Ammon's horn (tissue), 1 donor: ENCODE results near the gene TM9SF3.
"Not testable (repeated sequence)": the region's sequence is repeated elsewhere in the genome, so short reads cannot be mapped to it uniquely, and the experiment has no call there.

Experiments used
- DNase-seq: peaks from one replicate; pipeline ENCODE4 v3.0.0-alpha.2; 2016; ENCODE audit warnings: low spot score

TM9SF3 gene

DNA sequence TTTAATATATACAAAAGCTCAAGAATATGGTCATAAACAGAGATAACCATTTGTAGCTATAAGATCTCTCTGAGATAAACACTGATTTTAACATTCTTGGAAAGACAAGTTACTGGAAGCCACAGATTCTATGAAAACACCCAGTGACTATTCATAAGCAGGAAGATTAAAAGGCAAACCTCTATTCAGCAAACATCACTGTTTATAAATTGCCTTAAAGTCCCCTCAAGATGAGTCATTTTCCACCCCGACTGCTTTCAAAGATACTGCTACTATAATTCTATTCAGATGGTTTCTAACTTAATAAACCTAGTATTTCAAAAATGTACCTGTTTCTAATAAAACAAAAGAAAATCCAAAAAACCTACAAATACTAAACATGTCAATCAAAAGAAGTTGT lies 21.0 kb downstream of the TM9SF3 start:
- no peak for DNase-seq

DNA sequence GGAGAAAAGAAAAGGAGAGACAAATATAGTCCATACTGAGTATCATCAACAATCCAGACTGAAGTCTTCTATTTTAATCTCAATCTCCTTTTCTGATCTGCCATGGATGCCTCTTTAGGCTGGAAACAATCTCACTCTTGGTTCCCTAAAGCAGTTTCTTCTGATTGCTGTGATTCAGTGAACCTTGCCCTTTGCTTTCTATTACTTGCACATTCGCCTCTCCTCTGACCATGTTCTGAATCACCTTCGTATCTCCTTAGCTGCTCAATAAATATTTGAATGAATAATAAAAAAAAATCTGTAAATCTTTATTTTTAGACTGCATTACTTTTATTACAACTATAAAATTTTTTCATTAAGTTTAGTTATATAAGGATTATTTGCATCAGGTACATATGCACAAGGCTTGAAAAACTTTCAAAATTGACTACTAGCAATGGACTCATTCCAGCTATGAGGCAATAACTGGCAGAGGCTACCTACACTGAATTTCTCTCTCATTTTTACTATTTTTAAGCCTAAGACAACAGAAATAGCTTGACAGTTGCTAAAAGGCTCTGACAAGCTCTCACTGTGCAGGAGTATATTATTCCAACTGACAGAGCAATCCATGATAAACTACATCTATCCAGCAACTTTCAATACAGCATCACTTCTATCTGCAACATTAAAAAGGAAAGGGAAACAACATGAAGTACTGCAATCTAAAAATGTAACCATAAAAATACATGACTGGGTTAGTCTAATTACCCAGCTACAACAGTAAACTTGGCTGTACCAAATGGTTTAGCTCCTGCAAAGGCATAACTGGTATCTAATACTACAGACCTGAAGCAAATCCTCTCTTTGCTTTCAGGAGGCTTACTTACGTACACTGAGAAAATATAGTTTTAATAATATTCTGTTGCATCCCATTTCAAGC lies 25.6 kb downstream of the TM9SF3 start:
- peak; percentile 11 for DNase-seq

DNA sequence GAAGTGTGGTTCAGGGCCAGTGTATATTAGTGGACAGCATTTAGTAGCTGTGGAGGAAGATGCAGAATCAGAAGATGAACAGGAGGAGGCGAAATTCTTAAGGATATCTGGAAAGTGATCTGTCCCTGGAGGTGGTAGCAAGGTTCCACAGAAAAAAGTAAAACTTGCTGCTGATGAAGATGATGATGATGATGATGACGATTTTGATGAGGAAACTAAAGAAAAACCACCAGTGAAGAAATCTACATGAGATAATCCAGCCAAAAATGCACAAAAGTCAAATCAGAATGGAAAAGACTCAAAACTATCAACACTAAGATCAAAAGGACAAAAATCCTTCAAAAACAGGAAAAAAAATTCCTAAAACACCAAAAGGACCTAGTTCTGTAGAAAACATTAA lies 26.3 kb downstream of the TM9SF3 start:
- DNase-seq, result no peak

DNA sequence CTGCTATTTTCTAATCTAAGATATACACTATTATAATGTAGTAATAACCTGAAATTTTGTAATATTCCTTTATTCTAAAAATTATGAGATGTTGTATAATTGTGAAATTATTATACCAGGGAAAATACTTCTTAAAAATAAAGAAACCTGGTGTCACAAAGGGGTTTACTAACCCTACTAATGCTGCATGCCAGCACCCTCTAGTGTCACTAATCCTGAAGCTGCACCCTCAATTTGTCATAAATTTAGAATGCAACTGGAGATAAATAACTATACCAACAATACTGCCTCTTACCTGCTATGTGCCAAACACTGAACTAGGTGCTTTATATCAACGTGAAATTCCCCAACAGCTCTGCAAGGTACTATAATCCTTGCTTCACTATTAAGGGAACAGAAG lies 30.8 kb downstream of the TM9SF3 start:
- peak; percentile 57 for DNase-seq

DNA sequence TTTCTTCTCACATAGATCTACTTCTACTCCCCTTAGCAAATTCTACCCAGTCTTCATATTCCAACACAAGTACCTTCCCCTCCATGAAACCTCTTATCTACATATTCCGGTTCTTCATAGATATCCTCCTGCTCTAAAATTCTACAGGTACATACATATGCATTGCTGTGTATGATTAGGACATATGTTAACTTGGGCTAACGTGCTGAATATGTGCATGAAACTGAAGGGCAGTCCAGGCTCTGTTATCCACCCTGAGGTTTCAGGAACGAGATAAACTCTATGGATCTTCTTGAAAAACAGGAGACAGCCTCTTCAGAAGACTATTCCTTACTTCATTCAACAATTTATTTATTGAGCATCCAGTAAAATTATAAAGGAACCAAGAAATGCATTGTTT lies 31.5 kb downstream of the TM9SF3 start:
- no peak for DNase-seq

DNA sequence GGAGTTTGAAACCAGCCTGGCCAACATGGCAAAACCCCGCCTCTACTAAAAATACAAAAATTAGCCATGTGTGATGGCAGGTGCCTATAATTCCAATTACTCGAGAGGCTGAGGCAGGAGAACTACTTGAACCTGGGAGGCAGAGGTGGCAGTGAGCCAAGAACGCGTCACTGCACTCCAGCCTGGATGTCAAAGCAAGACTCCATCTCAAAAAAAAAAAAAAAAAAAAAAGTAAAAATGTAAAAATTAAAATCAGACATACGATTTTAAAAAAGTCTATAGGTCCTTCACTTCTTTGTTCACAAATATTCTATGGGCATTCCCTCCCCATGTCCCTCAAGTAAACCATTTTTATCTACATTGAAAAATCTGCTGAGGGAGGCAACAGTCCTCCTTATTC lies 38.2 kb downstream of the TM9SF3 start:
- peak; percentile 4 for DNase-seq

DNA sequence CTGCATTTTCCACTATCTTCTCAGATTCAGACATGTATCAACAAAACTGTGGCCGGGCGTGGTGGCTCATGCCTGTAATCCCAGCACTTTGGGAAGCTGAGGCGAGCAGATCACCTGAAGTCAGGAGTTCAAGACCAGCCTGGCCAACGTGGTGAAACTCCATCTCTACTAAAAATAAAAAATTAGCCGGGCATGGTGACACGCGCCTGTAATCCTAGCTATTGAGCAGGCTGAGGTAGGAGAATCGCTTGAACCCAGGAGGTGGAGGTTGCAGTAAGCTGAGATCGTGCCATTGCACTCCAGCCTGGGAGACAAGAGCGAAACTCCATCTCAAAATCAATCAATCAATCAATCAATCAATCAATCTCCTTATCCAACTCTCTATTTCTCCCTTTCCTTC lies 41.3 kb downstream of the TM9SF3 start:
- not testable (repeated sequence) for DNase-seq

DNA sequence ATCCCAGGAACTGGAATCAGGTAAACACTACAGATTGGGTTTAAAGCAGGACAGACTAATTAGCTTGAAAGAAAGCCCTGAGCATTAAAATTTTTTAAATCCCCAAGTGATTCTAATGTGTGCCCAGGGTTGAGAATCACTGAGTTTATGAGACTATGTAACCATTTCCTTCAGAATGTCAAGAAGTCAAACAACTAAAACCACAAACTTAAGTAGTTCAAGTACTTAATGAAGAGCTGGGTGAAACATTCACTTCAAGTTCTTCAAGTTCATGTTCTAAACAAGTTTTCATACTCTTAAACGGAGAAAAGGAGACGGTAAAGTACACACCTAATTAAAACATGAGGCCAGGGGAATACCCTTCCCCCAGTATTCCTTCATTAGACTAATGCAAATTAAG lies 44.9 kb downstream of the TM9SF3 start:
- DNase-seq, result no peak

DNA sequence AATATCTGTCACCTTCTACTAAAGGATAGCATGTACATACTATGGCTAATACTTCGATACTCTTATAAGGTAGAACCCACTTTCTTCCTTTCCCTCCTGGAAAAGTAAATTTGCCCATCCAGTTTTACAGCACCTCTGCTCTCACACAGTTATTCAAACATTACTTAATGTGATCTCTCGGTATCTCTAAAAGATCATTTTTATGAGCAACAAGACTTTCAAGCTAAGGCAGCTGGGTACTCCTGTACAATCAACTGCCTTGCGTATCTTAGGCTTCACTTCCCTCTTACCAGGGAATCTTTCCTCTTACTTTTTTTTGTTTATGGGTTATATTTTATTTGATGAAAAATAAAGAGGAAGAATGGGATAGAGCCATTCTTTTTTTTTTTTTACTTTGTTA lies 46.6 kb downstream of the TM9SF3 start:
- no peak for DNase-seq

DNA sequence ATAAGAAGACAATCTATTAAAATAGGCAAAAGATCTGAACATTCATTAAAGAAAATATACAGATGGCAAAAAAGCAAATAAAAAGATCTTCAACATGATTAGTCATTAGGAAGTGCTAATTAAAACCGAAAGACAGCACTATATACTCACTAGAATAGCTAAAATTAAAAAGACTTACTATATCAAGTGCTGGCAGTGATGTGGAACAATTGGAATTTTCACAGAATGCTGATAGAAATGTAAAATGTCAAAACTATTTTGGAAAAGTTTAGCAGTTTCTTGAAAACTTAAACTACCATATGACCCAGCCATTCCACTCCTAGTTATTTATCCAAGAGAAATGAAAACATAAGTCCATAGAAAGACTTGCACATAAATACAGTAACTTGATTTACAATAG lies 48.1 kb downstream of the TM9SF3 start:
- no peak for DNase-seq

DNA sequence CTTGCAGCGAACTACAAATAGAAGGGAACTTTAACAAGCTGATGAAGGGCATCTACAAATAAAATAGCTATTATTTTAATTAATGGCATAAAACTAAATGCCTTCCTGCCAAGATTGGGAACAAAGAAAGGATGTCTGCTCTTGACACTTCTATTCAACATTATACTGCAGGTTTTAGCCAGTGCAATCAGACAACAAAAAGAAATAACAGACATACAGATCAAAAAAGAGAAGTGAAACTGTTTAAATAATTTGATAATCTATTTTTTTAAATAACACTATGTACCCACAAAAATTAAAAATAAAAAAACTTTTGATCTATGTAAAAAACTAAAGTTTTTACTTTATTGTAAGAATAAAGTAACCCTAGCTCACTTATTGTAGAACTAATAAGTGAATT lies 50.7 kb downstream of the TM9SF3 start:
- no peak for DNase-seq

DNA sequence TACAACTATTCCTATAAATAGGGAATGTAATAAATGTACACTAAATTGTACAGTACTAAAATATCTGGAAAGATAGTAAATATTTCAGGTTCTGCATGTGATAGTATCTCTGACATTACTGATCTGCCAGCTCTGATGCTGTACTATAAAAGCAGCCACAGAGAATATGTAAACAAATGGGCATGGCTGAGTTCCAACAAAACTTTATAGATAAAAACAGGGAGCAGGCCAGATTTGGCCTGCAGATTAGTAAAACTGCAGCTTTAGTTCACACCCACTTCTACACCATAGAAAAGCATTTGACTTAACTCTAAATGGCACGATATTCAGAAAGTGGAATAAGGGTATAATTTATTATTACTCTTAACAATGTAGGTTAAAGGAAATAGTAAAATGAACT lies 54.3 kb downstream of the TM9SF3 start:
- no peak for DNase-seq

DNA sequence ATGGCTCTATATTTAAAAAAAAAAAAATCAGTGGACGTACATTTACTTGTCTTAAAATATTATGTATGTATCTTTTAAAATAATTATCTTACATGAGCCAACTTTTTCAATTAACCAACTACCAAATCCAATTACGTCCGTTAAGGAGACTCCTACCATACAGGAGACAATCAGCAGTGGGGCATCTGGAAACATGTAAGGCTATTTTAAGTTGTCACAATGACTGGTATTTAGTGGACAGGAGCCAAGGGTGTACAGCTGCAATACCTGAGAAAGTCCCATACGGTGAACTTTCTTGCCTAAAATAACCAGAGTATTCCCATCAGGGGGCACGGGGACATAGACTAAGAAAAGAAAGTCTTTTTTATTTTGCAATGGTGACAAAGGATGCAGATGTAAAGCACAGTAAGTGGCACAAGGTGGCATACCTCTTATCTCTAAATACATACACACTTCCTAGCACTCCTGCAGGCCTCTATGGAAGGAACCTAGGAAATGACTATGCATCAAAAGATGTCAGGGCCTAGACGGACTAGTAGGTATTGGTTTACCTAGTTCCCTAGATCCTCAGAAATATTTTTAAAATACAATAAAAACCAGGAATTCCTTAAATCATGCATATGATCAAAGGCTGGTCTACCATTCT lies 57.1 kb downstream of the TM9SF3 start:
- no peak for DNase-seq

DNA sequence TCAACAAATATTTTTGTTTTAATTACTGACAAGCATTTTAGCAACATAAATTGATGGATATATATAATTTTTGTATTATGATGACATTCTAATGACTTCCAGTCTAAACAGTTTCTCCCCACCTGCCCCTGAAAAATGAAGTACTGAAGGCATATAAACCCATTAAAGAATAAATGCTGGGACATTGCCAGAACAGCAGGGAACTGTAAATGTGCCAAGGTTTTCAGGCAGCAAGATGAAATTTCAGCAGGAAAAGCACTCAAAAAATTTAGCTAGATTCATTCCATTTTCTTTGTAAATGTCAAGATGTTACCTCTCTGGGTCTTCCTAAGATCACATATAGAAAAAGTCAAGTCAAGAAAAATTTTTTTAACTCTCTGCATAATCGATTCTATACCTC lies 62.1 kb downstream of the TM9SF3 start:
- no peak for DNase-seq

DNA sequence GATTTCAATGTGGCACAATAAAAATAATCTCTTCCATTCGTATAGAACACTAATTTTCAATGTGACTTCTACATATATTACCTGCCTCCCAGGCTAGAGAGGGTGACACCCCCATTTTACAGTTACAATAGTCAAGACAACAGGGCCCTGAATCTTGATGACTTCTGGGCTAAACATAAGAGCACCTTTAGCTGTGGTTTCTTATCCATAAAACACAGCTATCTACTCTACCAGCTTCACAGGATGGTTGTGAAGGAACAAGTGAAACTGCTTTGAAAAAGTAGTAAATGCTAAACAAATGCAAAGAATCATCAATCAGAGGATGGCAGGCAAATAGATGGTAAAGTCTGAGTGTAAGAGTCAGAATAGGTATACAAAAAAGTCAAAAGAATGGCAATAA lies 69.5 kb downstream of the TM9SF3 start:
- no peak for DNase-seq

DNA sequence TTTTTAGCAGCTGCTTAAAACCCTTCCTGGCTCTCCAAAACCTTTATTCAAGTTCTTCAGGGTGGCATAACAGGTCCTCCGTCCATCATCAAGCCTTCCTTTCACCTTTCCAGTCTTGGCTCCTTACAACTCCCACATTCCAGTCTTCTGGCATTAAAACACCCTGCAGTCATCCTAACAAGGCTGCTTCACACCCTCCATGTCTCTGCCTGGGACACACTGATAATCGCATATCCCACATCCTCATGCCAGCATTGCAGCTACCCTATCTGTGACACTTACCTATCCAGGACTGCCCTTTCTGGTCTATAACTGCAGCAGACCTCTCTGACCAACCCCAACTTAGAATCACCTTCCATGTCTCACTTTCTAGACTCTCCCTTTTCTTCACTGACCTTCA lies 70.5 kb downstream of the TM9SF3 start:
- DNase-seq, result no peak

DNA sequence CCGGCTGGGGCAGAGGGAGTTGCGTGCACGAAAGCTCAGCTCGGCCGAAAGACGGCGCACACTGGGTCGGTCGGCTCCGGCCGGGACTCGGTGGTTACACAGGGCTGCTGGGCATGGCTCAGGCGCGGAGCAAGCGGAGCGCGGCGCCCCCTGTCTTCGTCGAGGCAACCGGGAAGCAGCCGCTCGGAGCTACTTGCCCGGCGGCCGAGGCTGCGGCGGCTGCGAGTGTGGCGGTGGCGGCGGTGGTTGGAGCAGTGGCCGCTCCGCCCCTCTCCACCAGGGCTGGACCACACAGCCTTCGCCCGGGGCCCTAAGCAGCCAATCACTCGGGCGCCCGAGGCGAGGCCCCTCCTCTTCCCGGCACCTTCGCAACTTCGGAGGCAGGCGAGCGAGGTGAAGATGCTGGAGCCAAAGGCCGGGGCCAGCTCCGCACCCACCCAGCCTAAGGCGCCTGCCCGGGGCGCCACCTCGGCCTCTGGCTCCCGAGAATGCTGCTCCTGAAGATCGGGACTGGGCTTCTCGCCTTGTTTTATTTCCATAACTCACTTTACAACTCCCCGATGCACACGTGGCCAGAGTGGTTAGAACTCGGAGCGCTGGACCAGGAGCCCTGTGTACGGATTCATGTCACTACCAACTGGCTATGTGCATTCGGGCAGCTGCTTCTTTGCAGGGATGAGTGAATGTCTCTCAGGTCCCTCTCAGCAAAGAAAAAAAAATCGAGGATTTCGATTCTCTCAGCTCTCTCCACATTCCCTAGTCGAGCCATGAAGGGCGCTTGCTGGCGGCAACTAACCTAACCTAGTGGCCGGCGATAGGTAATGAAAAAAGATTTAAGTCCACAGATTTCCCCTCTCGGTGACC lies 72.9 kb downstream of the TM9SF3 start, which contains the start of gene TLL2:
TLL2 (minus strand) TSS at position 229 of the 864 bp plus-strand sequence. CDS start 241 bp downstream, outside the sequence.
- DNase-seq, result peak; percentile 93

DNA sequence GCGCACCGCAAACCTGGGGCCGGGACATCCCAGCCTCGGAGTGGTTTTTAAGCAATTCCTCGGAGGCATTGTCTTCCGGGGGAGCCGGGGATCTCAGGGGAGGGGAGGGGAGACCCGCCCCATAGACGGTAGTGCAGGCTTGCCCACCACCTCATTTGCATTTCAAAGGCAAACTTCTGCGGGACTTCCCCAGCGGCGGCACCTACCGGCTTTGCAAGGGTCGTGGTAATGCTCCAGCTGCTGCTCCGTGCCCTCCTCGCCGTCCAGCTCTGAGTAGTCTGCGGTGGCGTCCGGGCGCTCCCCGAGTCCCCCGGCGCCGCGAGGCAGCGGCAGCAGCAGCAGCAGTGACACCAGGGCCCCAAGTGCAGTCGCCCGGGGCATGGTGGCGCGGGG lies 73.5 kb downstream of the TM9SF3 start:
- DNase-seq, result no peak

DNA sequence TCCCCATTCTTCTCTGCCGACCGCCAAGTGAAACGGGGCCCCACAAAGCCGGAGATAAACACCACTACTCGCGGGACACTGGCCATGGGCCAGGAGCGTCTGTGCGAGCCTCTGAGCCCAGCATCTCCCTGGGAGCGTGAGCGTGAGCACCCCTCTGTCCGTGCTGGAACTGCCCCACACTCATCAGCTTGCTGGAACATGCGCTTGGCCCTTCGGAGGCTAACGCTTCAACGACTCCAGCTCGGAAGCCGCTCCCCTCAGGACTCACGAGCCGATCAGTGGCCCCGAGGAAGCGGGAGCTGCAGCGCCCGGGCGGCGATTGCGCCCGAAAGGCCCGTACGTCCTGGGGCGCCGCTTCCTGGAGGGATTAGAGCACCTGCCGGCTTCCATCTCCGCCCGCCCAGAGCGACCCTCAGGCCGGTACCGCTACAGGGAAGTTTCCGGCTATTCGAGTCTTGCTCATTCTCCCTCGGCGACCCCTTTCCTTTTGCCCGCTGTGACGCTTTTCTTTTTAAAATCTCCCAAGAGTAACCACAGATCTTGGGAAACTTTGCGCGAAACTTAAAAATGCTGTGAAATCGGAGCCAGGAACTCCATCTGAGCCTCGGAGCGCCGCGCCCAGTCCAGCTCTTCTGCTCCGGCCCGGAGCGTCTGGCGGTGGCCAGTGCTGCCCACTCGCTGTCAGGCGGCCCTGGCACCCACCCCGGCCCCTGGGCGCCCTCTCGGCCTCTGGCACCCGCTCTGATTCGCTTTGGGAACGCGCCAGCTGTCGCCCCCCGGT lies 74.1 kb downstream of the TM9SF3 start:
- peak; percentile 19 for DNase-seq

DNA sequence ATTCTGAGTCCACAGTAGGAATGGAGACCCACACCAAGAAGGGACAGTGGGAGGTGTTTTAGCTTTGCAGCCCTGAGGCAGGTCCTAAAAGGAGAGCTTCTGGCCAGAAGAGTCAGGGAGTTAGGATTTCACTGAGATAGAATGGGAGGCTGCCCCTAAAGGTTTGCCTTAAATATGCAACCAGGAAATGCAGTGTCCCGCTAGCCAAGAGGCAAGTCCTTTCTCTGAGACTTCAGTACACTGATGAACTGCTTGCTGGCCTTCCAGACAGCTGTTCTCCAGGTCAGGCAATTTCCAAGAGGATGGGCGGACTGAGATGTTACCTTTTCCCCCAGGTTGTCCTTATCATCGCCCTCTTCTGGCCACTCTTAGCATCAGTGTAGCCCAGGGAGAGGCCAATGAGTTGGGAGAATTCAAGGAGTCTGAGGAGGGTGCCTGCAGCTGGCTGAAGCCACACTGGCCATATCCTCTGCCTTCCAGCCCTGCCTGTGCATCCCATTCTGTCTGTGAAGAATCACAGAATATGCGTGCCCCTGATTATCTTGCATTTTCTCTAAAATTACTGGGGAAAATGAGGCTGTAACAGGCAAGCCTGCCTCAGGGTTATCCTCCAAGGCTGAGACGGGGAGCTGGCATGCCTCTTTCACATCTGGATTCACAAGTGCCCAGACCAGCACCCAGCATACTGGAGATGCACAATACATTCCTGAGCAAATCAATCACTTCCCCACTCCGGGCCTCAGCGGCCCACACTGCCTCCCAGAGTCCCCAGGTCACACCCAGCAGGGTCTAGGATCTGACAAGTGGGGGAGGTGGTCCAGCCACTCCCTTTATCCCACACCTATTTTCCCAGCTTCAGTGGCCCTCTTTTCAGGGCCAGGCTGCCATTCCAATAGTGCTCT lies 75.5 kb downstream of the TM9SF3 start:
- peak; percentile 35 for DNase-seq
